Psoas muscle (tissue), 8 donors: ENCODE results near the gene ETV7. TPM values are rescaled to one million over a fixed set of nuclear protein-coding genes. Genes with fewer than 3 reads are reported as not detected.

Experiments
- ATAC-seq, 4 donors: fragments of 200-7000 bp; cut with Tn5 transposase; one replicate each; pipeline ENCODE4 v1.9.1; 2020; ENCODE audit warnings: moderate library complexity in 3 of 4, mild to moderate bottlenecking in 2 of 4
- DNase-seq, 2 donors: peaks; one replicate each; pipeline ENCODE4 v3.0.0-alpha.2; 2020
- H3K27ac ChIP-seq: fragments of 200-600 bp; one replicate; pipeline ENCODE4 v1.8.0; 2022
- H3K27me3 ChIP-seq, 3 donors: fragments of 200-600 bp in 1 of 3; one replicate each; pipeline versions ENCODE4 v1.6.1 to v1.8.0; 2013 to 2022; ENCODE audit warnings: low read length in 2 of 3, mild to moderate bottlenecking in 2 of 3, moderate library complexity in 1 of 3; ENCODE audit not compliant: insufficient read depth in 3 of 3
- H3K36me3 ChIP-seq, 2 donors: fragments of 200-600 bp in 1 of 2; one replicate each; pipeline versions ENCODE4 v1.6.1 to v1.8.0; 2013 to 2022; ENCODE audit warnings: low read depth in 1 of 2, mild to moderate bottlenecking in 1 of 2, moderate library complexity in 1 of 2; ENCODE audit not compliant: insufficient read depth in 1 of 2
- H3K4me1 ChIP-seq: fragments of 200-600 bp; one replicate; pipeline ENCODE4 v1.8.0; 2022
- H3K4me3 ChIP-seq: fragments of 200-600 bp; one replicate; pipeline ENCODE4 v1.8.0; 2022; ENCODE audit warnings: mild to moderate bottlenecking
- H3K9me3 ChIP-seq: fragments of 200-600 bp; one replicate; pipeline ENCODE4 v1.8.0; 2022
- WGBS, 3 donors: extraction: QIAGEN DNeasy Blood & Tissue Kit; methylation state at CpG; one replicate each; pipeline versions ENCODE4 v1.1.6 to v1.1.7; 2013; 5-methylcytosine and 5-hydroxymethylcytosine counted together
- intact Hi-C, 2 donors: fragments of 100-400 bp; cut with DNase I; formaldehyde crosslinking; loops; one replicate each; pipeline versions ENCODE4 v1.11.0 to v1.14.2; 2022
- polyA plus RNA-seq, 3 donors: library from polyadenylated mRNA; stranded (reverse); fragments of 200-250 nt; gene quantifications; one replicate each; pipeline ENCODE4 v1.2.3, GENCODE V29; 2013
- total RNA-seq, 4 donors: library from RNA; stranded (reverse); fragmentation: NEBNext Ultra II Directional in 2 of 4; extraction: Animal tissue kit (Norgen Biotek cat#: 25700) in 2 of 4; gene quantifications; one replicate each; pipeline versions ENCODE4 v1.2.1 to v1.2.4, GENCODE V29; 2021 to 2023
- TF ChIP-seq, protein P1 (sequence below): fragments of 200-600 bp; IDR thresholded peaks from one replicate; pipeline ENCODE4 v1.8.0; 2022; ENCODE audit warnings: antibody characterized with exemption
- donor health status: healthy with polysubstance abuse.
- donor health status: DM: no; HTN: no; CAD: no; lungs with moderate emphysema.
- donor health status: Bipolar disorder and iron deficiency.
- donor health status: healthy.
- donor health status: DM: yes; HTN: yes; CAD: no.
- donor health status: DM: no; HTN: no; CAD: no.
- donor health status: DM: no; HTN: no; CAD: no.
- donor health status: DM: yes; HTN: yes; CAD: no.

ETV7 gene
- total and polyA plus RNA-seq, 7 donors = 0.06 to 0.09 TPM; not detected in 5

- Histone ChIP-seq H3K9me3 (no peaks in the 10 kb centered on the region), H3K4me1 (no peaks in the 10 kb centered on the region), H3K4me3 (no peak overlapping the region), H3K27ac (no peak overlapping the region), H3K36me3 (no peaks in the 10 kb centered on the region), H3K27me3 (no peaks in the 10 kb centered on the region)
- ATAC-seq (no peak), DNase-seq (no peak)
- WGBS, 3 donors = 70 to 79% (median 71%) methylated on average over 8 of the region's 8 CpGs
- TF ChIP-seq, protein P1, sequence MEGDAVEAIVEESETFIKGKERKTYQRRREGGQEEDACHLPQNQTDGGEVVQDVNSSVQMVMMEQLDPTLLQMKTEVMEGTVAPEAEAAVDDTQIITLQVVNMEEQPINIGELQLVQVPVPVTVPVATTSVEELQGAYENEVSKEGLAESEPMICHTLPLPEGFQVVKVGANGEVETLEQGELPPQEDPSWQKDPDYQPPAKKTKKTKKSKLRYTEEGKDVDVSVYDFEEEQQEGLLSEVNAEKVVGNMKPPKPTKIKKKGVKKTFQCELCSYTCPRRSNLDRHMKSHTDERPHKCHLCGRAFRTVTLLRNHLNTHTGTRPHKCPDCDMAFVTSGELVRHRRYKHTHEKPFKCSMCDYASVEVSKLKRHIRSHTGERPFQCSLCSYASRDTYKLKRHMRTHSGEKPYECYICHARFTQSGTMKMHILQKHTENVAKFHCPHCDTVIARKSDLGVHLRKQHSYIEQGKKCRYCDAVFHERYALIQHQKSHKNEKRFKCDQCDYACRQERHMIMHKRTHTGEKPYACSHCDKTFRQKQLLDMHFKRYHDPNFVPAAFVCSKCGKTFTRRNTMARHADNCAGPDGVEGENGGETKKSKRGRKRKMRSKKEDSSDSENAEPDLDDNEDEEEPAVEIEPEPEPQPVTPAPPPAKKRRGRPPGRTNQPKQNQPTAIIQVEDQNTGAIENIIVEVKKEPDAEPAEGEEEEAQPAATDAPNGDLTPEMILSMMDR = no peak
- intact Hi-C loops = no loop called here
Measured at GRCh38 chr6:36323062-36323461, 64.4 kb downstream of the ETV7 start.

GRCh38 chr6:36322591-36322990 is 64.9 kb downstream of the ETV7 start:
- ATAC-seq = no peak
- DNase-seq = no peak
- H3K4me1 ChIP-seq = no peaks in the 10 kb centered on the region
- no peaks in the 10 kb centered on the region for H3K9me3 ChIP-seq
- H3K27me3 ChIP-seq = no peaks in the 10 kb centered on the region
- intact Hi-C loops = no loop called here
- no peak overlapping the region for H3K4me3 ChIP-seq
- H3K36me3 ChIP-seq = no peaks in the 10 kb centered on the region
- 87 to 95% (median 92%) methylated on average over 3 of the region's 3 CpGs for WGBS, 3 donors
- TF ChIP-seq, protein P1 = no peak
- H3K27ac ChIP-seq = no peak overlapping the region

GRCh38 chr6:36320475-36320874 is 67.0 kb downstream of the ETV7 start:
- Histone ChIP-seq H3K36me3 (no peaks in the 10 kb centered on the region), H3K27me3 (no peaks in the 10 kb centered on the region), H3K4me3 (no peak overlapping the region), H3K9me3 (no peaks in the 10 kb centered on the region), H3K4me1 (no peaks in the 10 kb centered on the region), H3K27ac (no peak overlapping the region)
- TF ChIP-seq, protein P1 = no peak
- DNase-seq (no peak), ATAC-seq (no peak)
- 81 to 85% (median 84%) methylated on average over 11 of the region's 11 CpGs for WGBS, 3 donors
- intact Hi-C loops = no loop called here

GRCh38 chr6:36319821-36320220 is 67.6 kb downstream of the ETV7 start:
- no peaks in the 10 kb centered on the region for H3K4me1 ChIP-seq
- H3K36me3 ChIP-seq = no peaks in the 10 kb centered on the region
- TF ChIP-seq, protein P1 = no peak
- intact Hi-C loops = no loop called here
- DNase-seq (no peak), ATAC-seq (no peak)
- no peak overlapping the region for H3K4me3 ChIP-seq
- H3K27ac ChIP-seq = no peak overlapping the region
- no peaks in the 10 kb centered on the region for H3K9me3 ChIP-seq
- 85 to 92% (median 90%) methylated on average over 2 of the region's 2 CpGs for WGBS, 3 donors
- no peaks in the 10 kb centered on the region for H3K27me3 ChIP-seq

DNA sequence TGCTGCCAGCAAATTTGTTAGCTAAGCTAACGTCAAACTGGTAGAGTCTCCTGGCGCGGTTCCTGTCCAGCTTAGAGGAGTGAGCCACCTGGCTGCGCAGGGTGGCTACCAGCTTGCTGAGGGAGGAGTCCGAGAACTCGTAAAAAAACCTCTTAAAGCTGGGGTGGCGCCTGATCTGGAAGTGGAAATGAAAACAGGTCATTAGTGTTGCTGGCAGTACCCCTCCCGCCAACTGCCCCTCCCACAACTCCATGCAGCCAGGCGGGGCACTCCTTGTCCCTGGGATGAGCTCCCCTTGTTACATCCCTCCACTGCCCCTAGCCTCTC is 68.1 kb downstream of the ETV7 start:
- H3K4me3 ChIP-seq = no peak overlapping the region
- H3K27me3 ChIP-seq = no peaks in the 10 kb centered on the region
- TF ChIP-seq, protein P1 = no peak
- intact Hi-C loops = no loop called here
- H3K36me3 ChIP-seq = no peaks in the 10 kb centered on the region
- H3K27ac ChIP-seq = no peak overlapping the region
- 69 to 77% (median 73%) methylated on average over 9 of the region's 9 CpGs for WGBS, 3 donors
- no peaks in the 10 kb centered on the region for H3K9me3 ChIP-seq
- no peaks in the 10 kb centered on the region for H3K4me1 ChIP-seq
- DNase-seq = no peak
- ATAC-seq = no peak
